AG10803 (cell line): ENCODE results near the gene ZFYVE28.

Experiments
- DNase-seq: peaks from one replicate; pipeline ENCODE4 v3.0.0; 2010; ENCODE audit warnings: low read depth
- H3K4me3 ChIP-seq: 2 replicates; pipeline ENCODE4 v1.5.1; 2011; ENCODE audit warnings: mild to moderate bottlenecking, low read length, control low read depth
- TF ChIP-seq, protein P1 (sequence below): conservative IDR thresholded peaks from 2 replicates; pipeline ENCODE4 v1.5.1; 2011; ENCODE audit warnings: mild to moderate bottlenecking, low read length, control low read depth, inconsistent platforms

ZFYVE28 gene

DNA sequence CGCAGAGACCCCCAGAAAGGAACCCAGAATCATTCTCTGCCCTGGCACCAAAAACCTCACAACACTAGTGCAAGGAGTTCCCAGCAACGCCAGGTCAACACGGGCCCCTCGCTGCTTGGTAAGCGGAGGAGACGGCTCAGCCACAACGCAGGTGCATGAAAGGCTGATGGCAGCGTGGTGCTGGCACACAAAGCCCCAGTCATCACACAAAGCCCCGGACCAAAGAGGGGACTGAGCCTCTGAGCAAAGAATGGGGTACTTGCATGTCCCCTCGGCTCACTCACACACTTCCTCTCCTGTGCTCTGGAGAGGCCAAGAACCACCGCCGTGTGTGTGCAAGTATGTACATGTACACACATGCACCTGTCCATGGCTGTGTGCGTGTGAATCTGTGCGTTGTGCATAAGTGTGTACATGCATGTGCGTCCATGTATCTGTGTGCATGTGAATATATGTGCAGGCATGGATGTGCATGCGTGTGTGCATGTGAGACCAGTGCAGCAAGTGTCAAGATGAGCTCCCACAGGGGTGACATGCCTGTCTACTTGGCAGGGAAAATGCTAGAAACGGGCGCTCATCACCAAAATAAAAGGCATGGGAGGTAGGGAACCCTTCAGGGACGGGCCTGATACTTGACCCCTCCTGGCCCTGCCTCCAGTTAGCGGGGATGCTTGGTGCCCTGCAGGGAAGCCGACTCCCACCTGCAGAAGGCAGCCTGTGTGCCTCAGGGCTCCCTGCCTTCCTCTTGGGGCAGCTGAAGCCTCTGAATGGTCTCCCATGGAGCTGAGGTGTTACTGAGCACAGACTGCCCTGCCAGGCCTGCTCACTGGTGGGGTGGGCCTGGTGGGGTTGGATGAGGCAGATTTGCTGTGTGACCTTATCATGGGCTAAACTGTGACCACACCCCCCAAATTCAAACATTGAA lies 60.4 kb downstream of the ZFYVE28 start:
- no peak for DNase-seq
- no peak overlapping the region for H3K4me3 ChIP-seq
- TF ChIP-seq, protein P1, sequence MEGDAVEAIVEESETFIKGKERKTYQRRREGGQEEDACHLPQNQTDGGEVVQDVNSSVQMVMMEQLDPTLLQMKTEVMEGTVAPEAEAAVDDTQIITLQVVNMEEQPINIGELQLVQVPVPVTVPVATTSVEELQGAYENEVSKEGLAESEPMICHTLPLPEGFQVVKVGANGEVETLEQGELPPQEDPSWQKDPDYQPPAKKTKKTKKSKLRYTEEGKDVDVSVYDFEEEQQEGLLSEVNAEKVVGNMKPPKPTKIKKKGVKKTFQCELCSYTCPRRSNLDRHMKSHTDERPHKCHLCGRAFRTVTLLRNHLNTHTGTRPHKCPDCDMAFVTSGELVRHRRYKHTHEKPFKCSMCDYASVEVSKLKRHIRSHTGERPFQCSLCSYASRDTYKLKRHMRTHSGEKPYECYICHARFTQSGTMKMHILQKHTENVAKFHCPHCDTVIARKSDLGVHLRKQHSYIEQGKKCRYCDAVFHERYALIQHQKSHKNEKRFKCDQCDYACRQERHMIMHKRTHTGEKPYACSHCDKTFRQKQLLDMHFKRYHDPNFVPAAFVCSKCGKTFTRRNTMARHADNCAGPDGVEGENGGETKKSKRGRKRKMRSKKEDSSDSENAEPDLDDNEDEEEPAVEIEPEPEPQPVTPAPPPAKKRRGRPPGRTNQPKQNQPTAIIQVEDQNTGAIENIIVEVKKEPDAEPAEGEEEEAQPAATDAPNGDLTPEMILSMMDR = no peak

DNA sequence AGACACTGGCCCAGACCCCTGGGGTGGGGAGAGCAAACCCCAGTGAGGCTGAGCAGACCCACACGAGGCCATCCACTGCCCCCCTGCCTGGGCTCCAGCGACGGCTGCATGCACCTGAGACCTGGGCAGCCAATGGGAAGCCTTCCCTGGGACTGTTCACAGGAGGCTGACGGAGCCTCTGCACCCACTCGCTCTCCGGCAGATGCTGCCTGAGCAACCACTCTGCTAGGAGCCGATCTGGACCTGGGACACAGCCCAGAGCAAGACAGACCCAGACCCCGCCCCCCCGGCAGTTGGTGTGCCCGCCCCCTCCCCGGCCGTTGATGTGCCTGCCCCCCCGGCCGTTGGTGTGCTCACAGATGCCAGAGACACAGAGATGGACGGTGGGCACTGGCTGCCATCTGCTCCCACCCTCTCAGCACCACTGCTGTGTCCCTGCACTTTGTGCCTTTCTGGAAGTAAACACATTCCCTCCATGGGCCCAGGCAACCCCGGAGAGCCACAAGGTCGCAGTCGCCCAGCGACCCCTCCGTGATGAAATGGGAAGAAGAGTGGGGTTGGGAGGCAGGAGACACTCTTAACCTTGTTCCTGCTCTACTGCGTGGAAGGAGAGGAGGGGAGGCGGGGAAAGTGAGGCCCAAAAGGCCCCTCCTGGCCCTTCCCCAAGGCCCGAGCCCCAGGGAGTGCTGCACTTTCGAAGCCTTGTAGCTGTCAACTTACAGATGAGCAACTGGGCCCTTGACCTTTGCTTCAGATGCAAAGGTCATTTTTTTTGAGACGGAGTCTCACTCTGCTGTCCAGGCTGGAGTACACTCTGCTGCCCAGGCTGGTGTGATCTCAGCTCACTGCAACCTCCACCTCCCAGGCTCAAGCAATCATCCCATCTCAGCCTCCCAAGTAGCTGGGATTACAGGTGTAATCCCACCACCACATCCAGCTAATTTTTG lies 62.0 kb downstream of the ZFYVE28 start:
- no peak for DNase-seq
- H3K4me3 ChIP-seq = no peak overlapping the region
- TF ChIP-seq, protein P1 = no peak

DNA sequence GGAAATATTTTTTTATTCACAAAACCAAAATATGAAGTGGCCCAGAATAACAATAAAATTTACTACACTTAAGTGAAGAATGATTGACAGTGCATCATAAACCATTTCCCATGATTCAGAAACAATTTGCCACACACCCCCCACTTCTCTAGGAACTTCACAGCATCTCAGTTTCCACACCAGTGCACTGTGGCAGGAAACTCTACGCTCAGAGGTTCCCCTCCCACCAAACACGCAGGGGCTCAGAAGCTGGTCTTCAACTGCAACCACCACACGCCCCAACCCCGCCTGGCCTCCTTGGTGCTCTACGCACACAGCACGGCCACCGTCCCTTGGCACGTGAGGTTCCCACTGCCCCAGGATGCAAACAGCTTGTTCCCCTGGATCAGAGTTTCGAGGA lies 63.7 kb downstream of the ZFYVE28 start:
- H3K4me3 ChIP-seq = no peak overlapping the region
- DNase-seq = no peak
- TF ChIP-seq, protein P1 = no peak

DNA sequence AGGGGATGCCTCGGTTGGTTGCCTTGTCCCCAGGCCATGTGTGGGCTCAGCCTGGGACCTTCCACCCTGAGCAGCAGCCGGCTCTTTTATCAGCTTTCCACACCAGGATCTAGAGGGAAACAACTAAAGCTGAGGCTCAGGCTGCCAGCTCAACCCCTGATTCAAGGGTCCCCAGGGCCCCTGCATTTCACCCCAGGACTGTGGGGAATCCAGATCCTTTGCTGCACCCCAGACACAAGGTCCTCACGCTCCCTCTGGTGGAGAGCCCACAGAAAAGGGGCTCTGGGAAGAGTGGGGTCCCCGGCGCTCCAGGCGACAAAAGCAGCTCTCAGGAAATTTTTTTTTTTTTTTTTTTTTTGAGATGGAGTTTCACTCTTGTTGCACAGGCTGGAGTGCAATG lies 64.3 kb downstream of the ZFYVE28 start:
- no peak for DNase-seq
- TF ChIP-seq, protein P1 = peak; percentile 48
- H3K4me3 ChIP-seq = no peak overlapping the region

DNA sequence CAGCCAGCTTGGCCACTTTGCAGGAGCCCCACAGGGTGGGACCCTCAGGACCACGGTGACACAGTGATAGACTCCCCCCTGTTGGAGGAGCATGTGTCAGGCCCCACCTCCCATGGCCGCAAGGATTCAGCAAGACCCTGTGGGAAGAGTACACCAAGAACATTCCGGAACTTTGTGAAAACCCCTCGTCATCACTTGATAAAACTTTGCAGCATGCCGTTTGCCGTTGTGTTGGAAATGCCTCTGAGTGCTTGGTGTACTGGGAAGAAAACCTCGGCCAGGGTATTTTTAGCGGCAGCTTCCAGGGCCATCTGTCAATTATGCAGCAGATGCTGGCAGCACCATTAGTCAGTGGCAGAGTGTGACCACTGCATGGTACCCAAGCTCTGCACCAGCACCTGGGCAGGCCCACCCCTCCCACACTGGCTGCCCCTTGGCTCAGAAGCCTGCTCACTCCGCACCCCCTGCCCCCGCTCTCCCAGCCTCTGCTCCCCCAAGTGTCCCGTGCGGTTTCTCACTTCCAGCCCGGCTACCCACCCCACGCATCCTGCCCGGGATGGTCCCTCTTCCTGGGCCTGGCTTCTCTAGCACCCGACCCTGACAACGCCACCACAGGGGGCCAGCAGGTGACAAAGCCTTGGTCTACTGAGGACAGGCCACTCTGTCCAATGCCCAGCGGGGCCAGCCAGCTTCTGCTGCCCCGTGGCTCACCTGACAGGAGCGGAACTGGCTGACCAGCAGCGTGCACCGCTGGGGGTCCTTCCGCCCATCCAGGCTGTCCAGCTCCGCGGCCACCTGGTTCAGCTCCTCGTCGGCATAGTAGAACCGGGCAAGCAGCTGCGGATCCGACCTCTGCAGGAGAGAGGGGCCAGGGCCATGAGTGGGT lies 65.0 kb downstream of the ZFYVE28 start:
- TF ChIP-seq, protein P1 = no peak
- no peak for DNase-seq
- no peak overlapping the region for H3K4me3 ChIP-seq

DNA sequence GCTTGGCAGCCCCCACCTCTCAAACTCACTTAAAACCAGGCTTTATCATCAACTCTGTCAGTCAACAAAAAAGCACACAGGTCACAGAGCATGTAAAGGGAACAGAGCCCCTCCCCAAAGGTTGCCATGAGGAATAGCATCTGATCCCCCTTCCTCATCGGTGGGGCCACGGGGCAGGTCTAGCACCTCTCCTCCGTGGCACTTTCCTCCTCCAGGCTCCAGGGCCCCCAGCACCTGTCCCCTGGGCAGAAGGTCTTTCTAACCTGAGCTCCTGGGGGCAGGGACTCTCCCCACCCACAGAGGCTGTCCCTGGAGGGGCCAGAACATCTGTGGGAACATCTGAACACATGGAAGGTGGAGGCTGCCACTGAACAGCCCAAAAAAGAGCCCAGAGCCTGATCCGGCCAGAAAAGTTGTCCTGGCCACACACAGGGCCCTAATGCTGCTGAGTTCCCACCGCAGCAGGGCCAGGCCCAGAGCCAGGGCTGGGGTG lies 65.7 kb downstream of the ZFYVE28 start:
- H3K4me3 ChIP-seq = no peak overlapping the region
- DNase-seq = no peak
- TF ChIP-seq, protein P1 = no peak
